NB4 (cell line): ENCODE data around the gene KPNA6.
A peak's percentile ranks its signal among the peaks of the same experiment; 100 is the strongest.
"Not testable (repeated sequence)": the region's sequence is repeated elsewhere in the genome, so short reads cannot be mapped to it uniquely, and the experiment has no call there.

ENCODE experiments used
- DNase-seq: peaks from one replicate; pipeline ENCODE4 v3.0.0; 2010; ENCODE audit warnings: low read depth
- H3K4me3 ChIP-seq: one replicate; pipeline ENCODE4 v1.5.1; 2011; ENCODE audit warnings: mild to moderate bottlenecking, low read depth, low read length, moderate library complexity
- CTCF ChIP-seq: IDR thresholded peaks from one replicate; pipeline ENCODE4 v1.5.1; 2012; ENCODE audit warnings: low read depth, low read length
- MAX ChIP-seq: IDR thresholded peaks from 2 replicates; pipeline ENCODE4 v1.6.1; 2011; ENCODE audit warnings: low read depth, low read length
- MYC ChIP-seq: IDR thresholded peaks from 2 replicates; pipeline ENCODE4 v1.6.1; 2011; ENCODE audit warnings: low read depth, low read length
- POLR2A ChIP-seq: IDR thresholded peaks from 2 replicates; pipeline ENCODE4 v1.6.1; 2011; ENCODE audit warnings: mild to moderate bottlenecking; ENCODE audit not compliant: insufficient read length; ENCODE audit errors: extremely low read depth

The KPNA6 gene

GRCh38 chr1:32116531-32116930 is 8.7 kb downstream of the KPNA6 start:
- TF ChIP-seq POLR2A (no peak), CTCF (no peak), MYC (no peak), MAX (no peak)
- H3K4me3 ChIP-seq = no peak overlapping the region
- no peak for DNase-seq

- peak; percentile 21 for DNase-seq
Observed at GRCh38 chr1:32122151-32122550, 14.3 kb downstream of the KPNA6 start.

GRCh38 chr1:32123361-32123760 is 15.5 kb downstream of the KPNA6 start:
- DNase-seq, H3K4me3 ChIP-seq: not testable (repeated sequence)

More at GRCh38 chr1:32122151-32122550, 14.3 kb downstream of the KPNA6 start:
- H3K4me3 ChIP-seq = no peak overlapping the region
- TF ChIP-seq MAX (no peak), POLR2A (no peak), CTCF (no peak), MYC (no peak)

GRCh38 chr1:32125313-32125712 is 17.5 kb downstream of the KPNA6 start:
- no peak overlapping the region for H3K4me3 ChIP-seq
- no peak for DNase-seq
- TF ChIP-seq CTCF (no peak), MAX (no peak), MYC (no peak), POLR2A (no peak)

GRCh38 chr1:32126770-32127169 is 18.9 kb downstream of the KPNA6 start:
- no peak for TF ChIP-seq MAX
- TF ChIP-seq MYC = no peak
- no peak for TF ChIP-seq POLR2A
- TF ChIP-seq CTCF = no peak
- no peak overlapping the region for H3K4me3 ChIP-seq
- DNase-seq = no peak

GRCh38 chr1:32127409-32128198 is 19.7 kb downstream of the KPNA6 start:
- H3K4me3 ChIP-seq = no peak overlapping the region
- DNase-seq = no peak
- no peak for TF ChIP-seq CTCF
- no peak for TF ChIP-seq MAX
- TF ChIP-seq MYC = no peak
- TF ChIP-seq POLR2A = no peak
